Measurements from ENCODE around the gene FKRP. TPM values are rescaled to one million over a fixed set of nuclear protein-coding genes. Genes with fewer than 3 reads are reported as not detected.

The FKRP gene
- total RNA-seq, 1 experiment from 2014 or later = 24.1 TPM

GRCh38 chr19:46788968-46789338 is 43.1 kb downstream of the FKRP start:
- peaks cover 16% of the 10 kb centered on the region for H3K27me3 Mint-ChIP-seq (ENCODE audit: low read depth)
- no peak for ATAC-seq
- DNase-seq (ENCODE audit: low spot score) = no peak
- peaks cover 14% of the 10 kb centered on the region for H3K36me3 Mint-ChIP-seq
- CTCF ChIA-PET = interaction anchor here (0.6 to 2.6 kb wide), 4 partner anchors 31 to 175 kb away, joined by 3 to 22 read pairs (median 3); no protein-coding TSS in a partner anchor
- no peak overlapping the region for H3K4me3 Mint-ChIP-seq
- TF ChIP-seq ATF1 (CRISPR knock-in tag; IDR thresholded peaks at IDR 0.05) (no peak), ZNF416 (CRISPR knock-in tag; IDR thresholded peaks at IDR 0.05) (no peak), NFE2L1 (CRISPR knock-in tag; IDR thresholded peaks at IDR 0.05) (0 out of 2 replicates have a peak, but pooled peaks have one; percentile 10), ZNF512 (CRISPR knock-in tag; IDR thresholded peaks at IDR 0.05; ENCODE audit: borderline replicate concordance) (no peak), TEAD1 (CRISPR knock-in tag; IDR thresholded peaks at IDR 0.05) (no peak)
- TF ChIP-seq, protein P1, sequence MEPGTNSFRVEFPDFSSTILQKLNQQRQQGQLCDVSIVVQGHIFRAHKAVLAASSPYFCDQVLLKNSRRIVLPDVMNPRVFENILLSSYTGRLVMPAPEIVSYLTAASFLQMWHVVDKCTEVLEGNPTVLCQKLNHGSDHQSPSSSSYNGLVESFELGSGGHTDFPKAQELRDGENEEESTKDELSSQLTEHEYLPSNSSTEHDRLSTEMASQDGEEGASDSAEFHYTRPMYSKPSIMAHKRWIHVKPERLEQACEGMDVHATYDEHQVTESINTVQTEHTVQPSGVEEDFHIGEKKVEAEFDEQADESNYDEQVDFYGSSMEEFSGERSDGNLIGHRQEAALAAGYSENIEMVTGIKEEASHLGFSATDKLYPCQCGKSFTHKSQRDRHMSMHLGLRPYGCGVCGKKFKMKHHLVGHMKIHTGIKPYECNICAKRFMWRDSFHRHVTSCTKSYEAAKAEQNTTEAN (CRISPR knock-in tag; IDR thresholded peaks at IDR 0.05) = no peak
- no peak overlapping the region for H3K27ac Mint-ChIP-seq
- POLR2A ChIA-PET = interaction anchor here (0.7 to 1.9 kb wide), 12 partner anchors 8 to 1225 kb away, joined by 3 to 11 read pairs (median 4); partner anchors contain the start of gene AP2S1
- no peaks in the 10 kb centered on the region for H3K9me3 Mint-ChIP-seq
- peaks cover 31% of the 10 kb centered on the region for H3K4me1 Mint-ChIP-seq

- no peak for TF ChIP-seq NFYB (CRISPR knock-in tag; conservative IDR thresholded peaks at IDR 0.05; ENCODE audit: low read depth)
- TF ChIP-seq RELA (CRISPR knock-in tag; IDR thresholded peaks at IDR 0.05; ENCODE audit: borderline replicate concordance) = no peak
- TF ChIP-seq ZNF232 (CRISPR knock-in tag; IDR thresholded peaks at IDR 0.05) = no peak
- TF ChIP-seq ZNF317 (CRISPR knock-in tag; IDR thresholded peaks at IDR 0.05; ENCODE audit: borderline replicate concordance, low read depth) = no peak
- TF ChIP-seq ZNF671 (CRISPR knock-in tag; IDR thresholded peaks at IDR 0.05) = no peak
- TF ChIP-seq SOX15 (CRISPR knock-in tag; IDR thresholded peaks at IDR 0.05) = no peak
- TF ChIP-seq ZNF416 (CRISPR knock-in tag; IDR thresholded peaks at IDR 0.05) = no peak
- no peak for TF ChIP-seq HMGA2 (CRISPR knock-in tag; IDR thresholded peaks at IDR 0.05)
- no peak for TF ChIP-seq CREB1 (CRISPR knock-in tag; IDR thresholded peaks at IDR 0.05)
- TF ChIP-seq ESRRA (CRISPR knock-in tag; IDR thresholded peaks at IDR 0.05; ENCODE audit: borderline replicate concordance) = no peak
- no peak for TF ChIP-seq ZNF512 (CRISPR knock-in tag; IDR thresholded peaks at IDR 0.05; ENCODE audit: borderline replicate concordance)
- TF ChIP-seq RORB (CRISPR knock-in tag; IDR thresholded peaks at IDR 0.05) = no peak
- no peak for TF ChIP-seq OVOL2 (CRISPR knock-in tag; IDR thresholded peaks at IDR 0.05; ENCODE audit: borderline replicate concordance)
- no peak for TF ChIP-seq FOXP4 (CRISPR knock-in tag; IDR thresholded peaks at IDR 0.05)
- no peak for TF ChIP-seq GRHL2 (CRISPR knock-in tag; IDR thresholded peaks at IDR 0.05; ENCODE audit: insufficient replicate concordance, severe bottlenecking)
- TF ChIP-seq, protein P2, sequence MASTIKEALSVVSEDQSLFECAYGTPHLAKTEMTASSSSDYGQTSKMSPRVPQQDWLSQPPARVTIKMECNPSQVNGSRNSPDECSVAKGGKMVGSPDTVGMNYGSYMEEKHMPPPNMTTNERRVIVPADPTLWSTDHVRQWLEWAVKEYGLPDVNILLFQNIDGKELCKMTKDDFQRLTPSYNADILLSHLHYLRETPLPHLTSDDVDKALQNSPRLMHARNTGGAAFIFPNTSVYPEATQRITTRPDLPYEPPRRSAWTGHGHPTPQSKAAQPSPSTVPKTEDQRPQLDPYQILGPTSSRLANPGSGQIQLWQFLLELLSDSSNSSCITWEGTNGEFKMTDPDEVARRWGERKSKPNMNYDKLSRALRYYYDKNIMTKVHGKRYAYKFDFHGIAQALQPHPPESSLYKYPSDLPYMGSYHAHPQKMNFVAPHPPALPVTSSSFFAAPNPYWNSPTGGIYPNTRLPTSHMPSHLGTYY (CRISPR knock-in tag; IDR thresholded peaks at IDR 0.05) = no peak
- no peak for TF ChIP-seq ATF6 (CRISPR knock-in tag; IDR thresholded peaks at IDR 0.05)
- ChIA-PET POLR2A (interaction anchor here (0.7 to 1.5 kb wide), 5 partner anchors 7 to 1225 kb away, joined by 3 to 4 read pairs (median 3); no protein-coding TSS in a partner anchor), CTCF (interaction anchor here (0.9 to 2.6 kb wide), 3 partner anchors 31 to 51 kb away, joined by 3 to 22 read pairs (median 5); no protein-coding TSS in a partner anchor)
- H3K9me3 Mint-ChIP-seq = no peaks in the 10 kb centered on the region
- H3K4me1 Mint-ChIP-seq = peaks cover 27% of the 10 kb centered on the region
- DNase-seq (ENCODE audit: low spot score) (no peak), ATAC-seq (no peak)
- H3K27ac Mint-ChIP-seq = no peak overlapping the region
- peaks cover 11% of the 10 kb centered on the region for H3K36me3 Mint-ChIP-seq
- H3K27me3 Mint-ChIP-seq (ENCODE audit: low read depth) = peaks cover 16% of the 10 kb centered on the region
- no peak overlapping the region for H3K4me3 Mint-ChIP-seq
These were observed 43.5 kb downstream of the FKRP start for GRCh38 chr19:46789371-46789770.
